HG03025 (cell line): ENCODE measurements around the gene CRTC3.
"Not testable (repeated sequence)": the region's sequence is repeated elsewhere in the genome, so short reads cannot be mapped to it uniquely, and the experiment has no call there.

Experiments used
- ATAC-seq: cut with Tn5 transposase; IDR thresholded peaks from one replicate; pipeline ENCODE4 v1.9.1; 2021; ENCODE audit warnings: mild to moderate bottlenecking, moderate library complexity; ENCODE audit not compliant: unreplicated experiment, low FRiP score

The CRTC3 gene

DNA sequence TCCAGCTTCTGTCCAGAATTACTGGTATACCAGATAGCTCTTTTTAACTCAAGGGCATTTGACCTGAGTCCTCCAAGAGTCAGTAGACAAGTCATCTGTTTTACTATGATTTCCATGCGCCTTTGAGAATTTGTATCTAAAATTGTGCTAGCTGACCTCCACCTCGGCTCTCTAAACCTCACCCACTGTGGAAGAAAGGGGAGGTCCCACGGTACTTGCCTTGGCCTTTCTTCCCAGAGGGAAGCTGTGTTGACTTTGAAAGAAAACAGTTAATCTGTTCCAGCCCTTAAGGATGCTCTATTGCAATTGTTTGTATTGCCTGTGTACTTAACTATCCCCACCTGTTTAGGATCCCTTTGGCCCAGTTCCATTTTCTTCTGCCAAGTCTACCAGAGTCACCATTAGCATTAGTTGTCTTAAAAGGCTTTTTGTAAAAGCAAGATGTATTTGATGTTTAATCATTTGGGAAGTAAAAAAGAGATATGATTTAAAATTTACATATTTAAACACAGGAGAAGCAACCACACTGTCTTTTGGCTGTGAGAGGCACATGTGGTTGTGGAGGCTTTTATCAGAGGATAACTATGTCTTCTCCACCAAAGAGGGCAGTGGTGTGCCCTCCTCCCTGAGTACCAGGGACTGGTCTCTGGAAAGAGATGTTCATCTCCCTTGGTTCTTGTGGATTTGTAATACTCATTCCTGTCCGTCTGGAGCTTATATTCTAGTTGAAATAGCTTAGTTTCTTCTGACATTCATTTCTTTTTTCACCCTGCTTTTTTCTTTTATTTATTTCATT, 88.8 kb downstream of the CRTC3 start:
- ATAC-seq: no peak

DNA sequence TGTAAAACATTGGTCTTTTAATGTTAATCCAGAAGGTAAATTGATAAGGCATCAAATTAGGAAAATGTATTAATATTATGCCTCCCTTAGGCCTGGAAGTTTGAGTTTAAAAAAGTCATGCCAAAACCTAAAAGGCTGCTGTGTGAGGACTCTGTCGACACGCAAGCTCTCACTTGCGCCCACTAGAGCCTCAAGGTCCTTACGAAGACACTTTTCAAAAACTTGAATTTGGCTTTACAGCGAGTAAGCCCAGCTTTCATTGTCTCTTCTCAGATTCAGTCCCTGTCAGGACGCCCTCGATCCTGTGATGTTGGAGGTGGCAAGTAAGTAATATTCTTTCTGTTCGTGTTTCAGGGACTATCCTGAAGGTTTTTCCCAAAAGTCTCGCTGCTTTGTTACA, 89.7 kb downstream of the CRTC3 start:
- ATAC-seq: no peak

DNA sequence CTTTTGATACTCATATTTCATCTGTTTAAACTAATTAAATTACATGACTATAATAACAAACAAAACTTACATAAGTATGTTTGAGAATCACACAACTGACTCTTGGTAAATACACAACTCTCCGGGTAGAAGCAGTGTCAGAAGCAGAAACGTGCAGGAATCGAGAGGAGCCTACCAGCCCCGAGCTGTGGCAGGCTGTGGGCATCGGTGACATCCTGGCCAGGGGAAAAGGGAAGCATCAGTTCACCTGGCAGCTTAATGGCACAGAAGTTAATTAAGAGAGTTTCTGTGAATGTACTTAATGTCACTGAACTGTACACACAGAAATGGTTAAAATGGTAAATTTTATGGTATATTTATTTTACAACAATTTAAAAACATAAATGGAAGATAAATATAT, 90.2 kb downstream of the CRTC3 start:
- ATAC-seq: no peak

DNA sequence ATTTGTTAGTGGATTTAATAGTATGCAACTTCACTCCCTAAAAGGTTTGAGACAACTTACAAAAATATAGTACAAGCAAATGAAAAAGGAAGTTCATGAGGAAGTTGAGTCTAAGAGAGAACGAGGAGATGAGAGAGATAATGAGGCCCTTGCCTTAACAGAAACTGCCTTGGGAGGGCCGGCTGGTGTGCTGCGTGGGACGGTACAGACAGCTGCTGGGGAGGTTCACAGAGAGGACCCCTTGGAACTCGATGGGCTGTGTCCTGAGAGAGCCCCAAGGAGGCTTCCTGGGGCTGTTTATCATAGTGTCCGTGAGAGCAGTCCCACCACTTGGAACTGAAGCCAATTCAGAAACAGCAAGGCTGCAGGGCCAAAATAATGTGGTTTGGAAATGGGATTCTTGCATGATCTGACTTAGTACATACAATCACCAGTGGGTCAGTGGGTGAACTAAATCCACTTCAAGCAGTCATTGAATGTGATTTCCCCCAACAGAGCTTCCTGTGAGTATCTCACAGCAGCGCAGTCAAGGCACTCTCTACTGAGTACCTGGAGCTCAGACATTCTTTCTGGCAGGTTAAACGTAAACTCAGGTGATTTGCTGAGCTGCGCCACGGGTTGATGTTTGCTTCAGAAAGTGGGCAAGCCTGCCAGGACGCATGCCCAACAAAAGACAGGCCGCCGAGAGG, 90.8 kb downstream of the CRTC3 start:
- no peak for ATAC-seq

DNA sequence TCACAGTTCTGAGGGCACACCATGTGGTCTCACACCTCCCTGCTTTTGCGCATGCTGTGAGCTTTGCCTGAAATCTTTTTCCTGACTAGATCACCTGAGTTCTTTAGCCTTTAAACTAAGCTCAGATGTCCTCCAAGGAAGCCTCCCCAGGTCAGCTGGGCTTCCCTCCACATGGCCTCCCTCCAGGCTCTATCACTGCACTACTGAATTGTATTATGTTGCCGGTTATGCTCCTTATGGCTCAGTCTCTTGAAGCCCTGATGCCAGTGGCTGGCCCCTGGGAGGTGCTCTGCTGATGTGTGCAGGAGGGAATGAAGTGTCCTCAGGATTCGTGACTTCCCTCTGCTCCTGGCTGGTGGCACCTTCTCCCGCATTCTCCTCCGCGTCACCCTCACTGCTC, 94.1 kb downstream of the CRTC3 start:
- ATAC-seq: no peak

DNA sequence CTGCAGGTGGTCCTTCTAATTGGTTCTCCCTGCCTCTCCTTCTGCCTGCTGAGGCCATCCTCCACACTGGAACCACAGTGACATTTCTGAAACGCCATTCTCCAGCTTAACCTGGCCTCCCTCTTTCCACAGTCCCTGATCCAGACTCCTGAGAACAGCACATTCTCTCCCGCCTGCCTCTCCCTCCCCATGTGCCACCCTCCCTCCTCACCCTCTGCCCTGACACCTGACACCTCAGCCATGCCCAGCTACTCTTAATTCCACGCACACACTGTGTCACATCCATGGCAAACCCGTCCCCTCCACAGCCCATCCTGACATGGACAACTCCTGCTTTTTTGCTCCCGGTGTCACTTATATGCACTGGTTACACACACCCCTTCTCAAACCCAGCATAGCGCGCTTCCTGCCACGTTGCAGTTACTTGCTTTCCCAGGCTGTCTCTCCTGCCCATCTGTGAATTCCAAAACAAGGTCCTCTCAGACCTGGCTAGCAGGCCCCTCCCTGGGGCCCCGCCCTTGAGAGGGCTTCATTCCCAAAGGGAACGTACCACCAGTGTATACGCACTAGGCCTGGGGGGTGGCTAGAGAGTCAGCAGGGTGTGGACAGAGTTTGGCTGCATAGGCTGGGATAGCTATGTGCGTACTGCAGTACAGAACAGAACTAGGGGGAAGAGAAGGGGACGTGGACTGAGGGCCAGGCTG, 94.7 kb downstream of the CRTC3 start:
- ATAC-seq: no peak

DNA sequence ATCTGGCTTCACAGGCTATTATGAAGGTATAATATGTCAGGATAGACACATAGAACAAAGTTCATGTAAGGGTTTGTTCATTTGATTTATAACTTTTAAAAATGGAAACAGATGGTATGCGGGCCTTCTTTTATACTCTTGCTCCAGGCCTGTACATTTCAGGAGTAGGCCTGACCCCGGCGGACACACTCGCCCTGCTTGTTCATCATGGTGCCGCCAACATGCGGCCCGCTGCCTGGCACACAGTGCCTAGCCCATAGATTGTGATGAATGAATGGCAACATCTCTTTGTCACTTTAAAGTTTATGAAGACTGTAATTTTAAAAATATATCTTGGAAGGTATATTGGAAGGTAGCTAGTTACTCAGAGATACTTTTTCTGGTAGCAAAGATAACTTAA, 95.3 kb downstream of the CRTC3 start:
- no peak for ATAC-seq

DNA sequence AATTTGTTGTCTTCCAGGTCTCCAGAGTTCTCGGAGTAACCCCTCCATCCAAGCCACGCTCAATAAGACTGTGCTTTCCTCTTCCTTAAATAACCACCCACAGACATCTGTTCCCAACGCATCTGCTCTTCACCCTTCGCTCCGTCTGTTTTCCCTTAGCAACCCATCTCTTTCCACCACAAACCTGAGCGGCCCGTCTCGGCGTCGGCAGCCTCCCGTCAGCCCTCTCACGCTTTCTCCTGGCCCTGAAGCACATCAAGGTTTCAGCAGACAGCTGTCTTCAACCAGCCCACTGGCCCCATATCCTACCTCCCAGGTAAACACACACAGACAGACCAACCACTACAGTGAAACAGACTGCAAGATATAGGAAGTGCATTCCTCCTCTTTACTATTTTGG, 99.5 kb downstream of the CRTC3 start:
- no peak for ATAC-seq

DNA sequence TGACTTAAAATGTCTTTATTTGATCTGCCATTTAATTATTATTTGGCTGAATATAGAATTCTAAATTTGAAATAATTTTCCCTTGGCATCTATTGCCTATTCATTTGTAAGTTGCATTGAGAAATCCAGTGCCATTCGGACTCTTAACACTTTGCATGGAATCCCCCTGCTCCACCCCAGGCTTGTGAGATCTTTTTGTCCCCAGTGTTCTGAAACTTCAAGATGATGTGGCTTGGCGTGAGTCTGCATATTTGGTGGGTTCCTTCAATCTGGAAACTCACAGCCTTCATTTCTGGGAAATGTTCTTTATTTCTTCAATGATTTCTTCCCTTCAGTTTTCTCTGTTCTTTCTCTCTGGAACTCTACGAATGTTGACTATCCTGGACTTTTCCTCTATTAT, 103.6 kb downstream of the CRTC3 start:
- no peak for ATAC-seq

DNA sequence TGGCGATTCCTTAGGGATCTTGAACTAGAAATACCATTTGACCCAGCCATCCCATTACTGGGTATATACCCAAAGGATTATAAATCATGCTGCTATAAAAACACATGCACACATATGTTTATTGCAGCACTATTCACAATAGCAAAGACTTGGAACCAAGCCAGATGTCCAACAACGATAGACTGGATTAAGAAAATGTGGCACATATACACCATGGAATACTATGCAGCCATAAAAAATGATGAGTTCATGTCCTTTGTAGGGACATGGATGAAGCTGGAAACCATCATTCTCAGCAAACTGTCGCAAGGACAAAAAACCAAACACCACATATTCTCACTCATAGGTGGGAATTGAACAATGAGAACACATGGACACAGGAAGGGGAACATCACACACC, 107.3 kb downstream of the CRTC3 start:
- ATAC-seq: not testable (repeated sequence)

DNA sequence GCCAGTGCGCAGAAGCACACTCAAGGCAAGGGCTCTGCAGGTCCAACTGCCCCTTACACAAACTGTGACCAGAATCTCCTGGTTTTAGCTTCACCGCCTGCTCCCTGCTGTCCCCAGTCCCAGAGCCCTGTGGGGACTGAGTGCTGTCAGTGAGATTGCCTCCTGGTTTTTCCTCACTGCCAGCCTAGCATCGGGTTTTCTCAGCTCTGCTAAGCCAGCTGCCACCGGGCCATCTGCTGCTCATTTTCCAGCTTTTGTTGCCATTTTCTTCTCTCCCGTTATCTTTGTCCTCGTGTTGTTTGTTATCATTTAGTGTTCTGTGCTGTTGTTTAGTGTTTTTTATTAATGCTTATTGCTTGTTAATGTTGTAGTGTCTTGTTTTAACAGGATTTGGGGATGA, 108.0 kb downstream of the CRTC3 start:
- ATAC-seq: no peak

DNA sequence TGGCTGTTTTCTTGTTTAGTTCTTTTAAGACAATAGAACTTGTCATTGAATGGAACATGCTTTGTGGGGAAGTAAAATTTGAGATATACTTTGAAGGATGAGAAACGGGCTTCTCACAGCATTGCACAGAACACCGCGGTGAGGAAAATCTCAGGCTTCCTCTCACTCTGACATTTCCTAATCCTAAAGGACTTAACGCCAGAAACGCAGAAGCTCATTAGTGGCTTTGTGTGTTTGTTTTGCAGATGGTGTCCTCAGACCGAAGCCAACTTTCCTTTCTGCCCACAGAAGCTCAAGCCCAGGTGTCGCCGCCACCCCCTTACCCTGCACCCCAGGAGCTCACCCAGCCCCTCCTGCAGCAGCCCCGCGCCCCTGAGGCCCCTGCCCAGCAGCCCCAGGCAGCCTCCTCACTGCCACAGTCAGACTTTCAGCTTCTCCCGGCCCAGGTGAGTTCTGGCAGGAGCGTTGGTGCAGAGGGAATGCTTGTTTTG, 108.5 kb downstream of the CRTC3 start:
- no peak for ATAC-seq

DNA sequence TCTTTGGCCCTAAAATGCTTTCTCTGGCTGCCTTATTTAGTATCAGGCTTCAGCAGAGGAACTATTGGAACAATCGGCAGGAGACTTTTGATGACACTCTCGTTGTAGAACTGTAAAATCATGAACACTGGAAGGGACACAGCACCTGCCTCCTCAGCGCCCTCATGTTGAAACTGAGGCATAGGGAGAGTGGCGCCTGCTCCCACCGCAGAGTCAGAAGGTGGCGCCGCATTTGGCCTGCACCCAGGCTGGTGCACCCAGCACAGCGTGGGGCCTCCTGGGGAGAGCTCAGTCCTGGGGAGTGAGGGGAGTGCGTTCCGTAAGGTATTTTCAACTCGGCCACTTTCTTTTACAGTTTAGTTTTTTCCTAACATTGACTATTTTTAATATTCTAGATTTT, 109.2 kb downstream of the CRTC3 start:
- ATAC-seq: no peak

DNA sequence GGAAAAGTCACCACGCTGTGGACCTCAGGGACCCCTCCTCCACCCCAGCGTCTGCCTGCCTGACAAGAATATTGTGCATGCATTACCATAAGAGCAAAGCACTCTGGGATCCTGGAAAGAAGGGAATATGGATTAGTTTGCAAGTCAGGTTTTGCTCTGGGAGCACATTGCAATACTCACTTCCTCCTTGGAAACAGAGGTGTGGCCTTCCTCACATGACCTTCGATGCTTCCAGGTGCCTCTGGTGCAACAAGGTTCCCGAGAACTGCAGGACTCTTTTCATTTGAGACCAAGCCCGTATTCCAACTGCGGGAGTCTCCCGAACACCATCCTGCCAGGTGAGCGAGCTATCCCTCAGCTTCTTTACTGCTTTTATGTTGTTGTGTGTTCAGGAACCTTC, 111.1 kb downstream of the CRTC3 start:
- no peak for ATAC-seq

DNA sequence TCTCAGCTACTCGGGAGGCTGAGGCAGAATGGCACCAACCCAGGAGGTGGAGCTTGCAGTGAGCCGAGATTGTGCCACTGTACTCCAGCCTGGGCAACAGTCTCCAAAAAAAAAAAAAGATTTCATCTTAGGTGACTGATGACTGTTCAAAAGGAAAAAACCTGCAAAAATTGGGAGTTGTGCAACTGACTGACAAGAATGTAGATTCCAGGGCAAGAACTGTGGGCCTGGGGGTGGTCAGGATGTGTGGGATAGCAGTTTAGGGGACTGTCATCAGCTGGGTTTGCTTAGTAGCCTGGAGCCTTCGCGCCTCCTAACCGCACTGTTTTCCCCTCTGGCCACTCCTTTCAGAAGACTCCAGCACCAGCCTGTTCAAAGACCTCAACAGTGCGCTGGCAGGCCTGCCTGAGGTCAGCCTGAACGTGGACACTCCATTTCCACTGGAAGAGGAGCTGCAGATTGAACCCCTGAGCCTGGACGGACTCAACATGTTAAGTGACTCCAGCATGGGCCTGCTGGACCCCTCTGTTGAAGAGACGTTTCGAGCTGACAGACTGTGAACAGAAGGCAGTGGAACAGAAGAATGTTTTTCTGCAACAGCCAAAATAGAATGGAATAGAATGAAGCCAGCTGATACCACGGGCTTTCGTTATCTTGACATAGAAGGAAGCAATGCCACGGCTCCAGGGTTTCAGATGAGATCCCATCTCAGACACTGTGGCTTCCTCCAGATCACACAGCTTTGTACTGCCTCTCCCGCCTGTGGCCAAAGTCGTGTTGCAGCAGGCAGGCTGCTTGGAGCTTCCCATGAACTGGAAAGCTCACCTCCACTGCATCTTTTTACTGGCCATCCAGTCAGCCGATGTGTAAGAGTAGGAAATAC, 112.1 kb downstream of the CRTC3 start:
- ATAC-seq: no peak

DNA sequence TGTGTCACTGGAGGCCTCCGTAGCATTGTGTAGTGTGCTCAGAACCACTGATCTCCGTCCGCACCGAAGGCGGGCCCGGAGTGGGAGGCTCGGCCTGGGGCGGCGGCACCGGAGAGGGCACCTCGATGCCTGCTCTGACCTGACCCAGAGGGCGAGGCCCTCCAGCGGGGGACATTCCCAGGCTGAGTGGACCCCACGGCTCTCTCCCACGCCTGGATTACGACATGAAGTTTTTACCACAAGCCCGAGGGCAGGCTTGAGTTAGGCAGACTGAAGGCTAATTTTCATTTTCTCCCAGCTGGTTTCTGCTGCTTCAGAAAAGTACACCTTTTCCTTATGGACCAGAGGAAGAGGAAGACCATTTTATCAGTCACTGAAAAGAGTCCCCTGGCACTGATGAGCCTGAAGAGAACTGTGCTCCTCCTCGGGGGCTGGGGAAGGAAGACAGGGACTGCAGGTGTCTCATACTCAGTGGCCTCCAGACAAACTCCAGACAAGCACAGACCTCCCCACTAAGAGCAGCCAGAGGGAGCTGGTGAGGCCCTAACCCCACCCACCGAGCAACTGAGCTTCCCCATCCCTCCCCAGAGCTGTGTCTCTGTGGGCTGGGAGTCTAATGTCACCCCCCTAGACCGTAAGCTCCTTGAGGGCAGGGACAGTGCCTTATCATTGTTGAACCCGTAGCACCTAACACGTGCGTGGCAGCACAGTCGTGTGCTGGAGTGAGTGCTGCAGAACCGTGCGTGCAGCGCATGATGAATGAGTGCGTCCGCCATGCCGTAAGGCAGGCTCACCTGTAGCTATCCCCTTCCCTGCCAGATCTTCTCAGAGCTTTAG, 113.0 kb downstream of the CRTC3 start:
- no peak for ATAC-seq

DNA sequence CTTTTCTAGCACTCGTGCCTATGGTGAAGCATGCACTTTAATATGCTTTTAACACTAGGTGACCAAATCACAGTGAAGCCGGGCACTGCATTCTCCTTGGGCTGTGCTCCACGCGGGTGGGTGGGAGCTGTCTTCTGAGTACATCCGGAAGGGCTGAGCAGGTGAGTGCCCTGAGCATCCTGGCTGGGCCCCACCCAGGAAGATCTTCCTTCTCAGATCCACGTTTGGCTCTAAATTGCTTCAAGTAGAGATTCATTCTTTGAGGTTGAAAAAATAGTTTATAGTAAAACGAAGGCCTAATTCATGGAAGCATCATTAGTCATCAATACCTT, 113.5 kb downstream of the CRTC3 start:
- no peak for ATAC-seq

DNA sequence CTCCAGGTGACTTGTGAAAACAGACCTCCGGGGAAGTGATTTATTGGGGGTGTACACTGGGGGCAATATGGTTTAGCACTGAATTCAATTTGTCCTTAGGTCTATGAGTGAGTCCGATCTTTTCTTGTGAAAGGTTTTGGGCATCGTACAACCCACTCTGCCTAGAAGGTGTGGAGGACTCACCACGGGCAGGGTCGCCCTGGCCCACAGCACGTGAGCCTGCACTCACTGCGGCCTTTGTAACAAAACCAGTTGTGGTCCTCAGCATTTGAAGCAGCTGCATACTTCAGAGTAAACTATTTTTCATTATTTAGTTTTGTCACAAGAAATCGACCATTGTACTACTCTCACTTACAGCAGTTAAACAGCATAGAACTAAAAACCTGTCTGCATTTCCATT, 114.8 kb downstream of the CRTC3 start:
- ATAC-seq: no peak

DNA sequence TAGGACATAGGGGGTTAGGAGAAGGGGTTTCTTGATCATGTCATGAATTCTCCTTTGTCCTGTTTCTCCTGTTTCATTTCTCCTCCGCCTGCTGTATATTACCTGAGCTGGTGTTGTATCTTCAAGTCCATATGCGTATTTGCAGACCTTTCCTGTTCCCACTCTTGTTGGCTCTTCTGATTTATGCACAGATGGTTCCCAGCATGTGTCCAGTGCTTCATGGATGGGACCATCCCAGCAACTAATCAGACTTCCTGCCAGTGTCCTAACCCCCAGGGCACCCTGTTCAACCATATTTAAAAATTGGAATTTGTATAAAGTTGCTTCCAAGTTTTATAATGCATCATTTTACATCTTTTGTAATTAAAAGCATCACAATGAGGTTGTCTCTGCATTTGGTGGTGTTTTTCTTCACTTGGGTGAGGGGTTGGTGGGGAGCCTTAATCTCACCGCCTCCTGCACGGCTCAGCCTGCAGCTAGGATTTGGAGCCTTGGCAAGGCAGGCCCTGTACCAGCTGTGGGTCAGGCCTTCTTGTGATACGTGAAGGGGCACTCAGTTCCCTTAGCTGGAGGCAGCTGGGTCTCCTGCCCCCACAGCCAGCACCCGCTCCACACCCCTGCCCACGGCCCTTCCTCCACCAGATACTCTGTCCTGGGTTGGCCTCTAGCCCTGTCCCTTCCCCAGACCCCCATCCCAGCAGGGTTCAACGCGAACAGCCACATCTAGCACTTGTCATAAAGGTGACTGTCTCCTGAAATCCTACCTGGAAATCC, 115.4 kb downstream of the CRTC3 start:
- ATAC-seq: no peak
